Brain microvascular endothelial cell (primary cell): ENCODE results near the gene LRRIQ1.

Experiments
- DNase-seq: peaks from one replicate; pipeline ENCODE4 v3.0.0-alpha.2; 2020
- H3K27ac ChIP-seq: fragments of 250-450 bp; sonication (Bioruptor Pico); 2 replicates; pipeline ENCODE4 v1.5.1; 2020; ENCODE audit warnings: mild to moderate bottlenecking, moderate library complexity
- H3K27me3 ChIP-seq: fragments of 250-450 bp; sonication (Bioruptor Pico); replicated peaks from 2 replicates; pipeline ENCODE4 v1.5.1; 2020; ENCODE audit warnings: mild to moderate bottlenecking
- H3K36me3 ChIP-seq: fragments of 250-450 bp; sonication (Bioruptor Pico); replicated peaks from 2 replicates; pipeline ENCODE4 v1.5.1; 2020; ENCODE audit warnings: mild to moderate bottlenecking
- H3K4me3 ChIP-seq: 2 replicates; pipeline ENCODE4 v1.5.1; 2011; ENCODE audit warnings: low read depth, mild to moderate bottlenecking, control low read depth, low read length, moderate library complexity
- in situ Hi-C: cut with HindIII; loops from 2 replicates; pipeline ENCODE4 v1.10.0; 2017; ENCODE audit warnings: low sequenced_read_pairs, low pct_ligation_motif_present
- TF ChIP-seq, protein P1 (sequence below): IDR thresholded peaks from 2 replicates; pipeline ENCODE4 v1.5.1; 2011; ENCODE audit warnings: low read depth, mild to moderate bottlenecking, moderate library complexity, low read length, control low read depth, inconsistent platforms; ENCODE audit errors: missing control alignments

The LRRIQ1 gene

DNA sequence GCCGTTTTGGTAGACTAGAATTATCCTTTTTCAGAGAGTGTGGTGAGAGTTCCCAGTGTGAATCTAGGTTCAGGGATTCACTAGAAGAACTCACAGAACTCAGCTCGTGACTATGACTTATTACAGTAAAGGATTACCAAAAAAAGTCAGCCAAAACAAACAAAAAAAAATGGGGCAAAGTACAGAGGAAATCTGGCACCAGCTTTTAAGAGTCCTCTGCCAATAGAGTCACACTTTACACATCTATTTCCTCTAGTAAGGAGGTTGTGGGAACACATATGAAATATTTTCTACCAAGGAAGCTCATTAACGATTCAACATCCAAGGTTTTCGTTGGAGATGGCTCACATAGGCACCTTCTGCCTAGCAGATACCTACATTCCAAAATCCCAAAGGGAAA, 28.3 kb upstream of the LRRIQ1 start:
- in situ Hi-C loops: no loop called here
- DNase-seq: no peak
- no peaks in the 10 kb centered on the region for H3K36me3 ChIP-seq
- no peak overlapping the region for H3K27ac ChIP-seq
- TF ChIP-seq, protein P1, sequence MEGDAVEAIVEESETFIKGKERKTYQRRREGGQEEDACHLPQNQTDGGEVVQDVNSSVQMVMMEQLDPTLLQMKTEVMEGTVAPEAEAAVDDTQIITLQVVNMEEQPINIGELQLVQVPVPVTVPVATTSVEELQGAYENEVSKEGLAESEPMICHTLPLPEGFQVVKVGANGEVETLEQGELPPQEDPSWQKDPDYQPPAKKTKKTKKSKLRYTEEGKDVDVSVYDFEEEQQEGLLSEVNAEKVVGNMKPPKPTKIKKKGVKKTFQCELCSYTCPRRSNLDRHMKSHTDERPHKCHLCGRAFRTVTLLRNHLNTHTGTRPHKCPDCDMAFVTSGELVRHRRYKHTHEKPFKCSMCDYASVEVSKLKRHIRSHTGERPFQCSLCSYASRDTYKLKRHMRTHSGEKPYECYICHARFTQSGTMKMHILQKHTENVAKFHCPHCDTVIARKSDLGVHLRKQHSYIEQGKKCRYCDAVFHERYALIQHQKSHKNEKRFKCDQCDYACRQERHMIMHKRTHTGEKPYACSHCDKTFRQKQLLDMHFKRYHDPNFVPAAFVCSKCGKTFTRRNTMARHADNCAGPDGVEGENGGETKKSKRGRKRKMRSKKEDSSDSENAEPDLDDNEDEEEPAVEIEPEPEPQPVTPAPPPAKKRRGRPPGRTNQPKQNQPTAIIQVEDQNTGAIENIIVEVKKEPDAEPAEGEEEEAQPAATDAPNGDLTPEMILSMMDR: no peak
- no peaks in the 10 kb centered on the region for H3K27me3 ChIP-seq
- no peak overlapping the region for H3K4me3 ChIP-seq

DNA sequence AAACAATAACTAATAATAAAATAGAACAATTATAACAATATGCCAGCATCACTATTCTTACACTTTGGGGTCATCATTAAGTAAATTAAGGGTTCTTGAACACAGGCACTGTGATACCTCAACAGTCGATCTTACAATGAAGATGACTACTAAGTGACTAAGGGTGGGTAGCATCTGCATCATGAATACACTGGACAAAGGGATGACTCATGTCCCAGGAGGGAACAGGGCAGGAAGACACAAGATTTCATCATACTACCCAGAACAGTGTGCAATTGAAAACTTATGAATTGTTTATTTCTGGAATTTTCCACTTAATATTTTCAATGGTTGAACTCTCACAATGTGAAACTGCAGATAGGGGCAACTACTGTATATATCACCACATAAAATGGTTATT, 19.7 kb upstream of the LRRIQ1 start:
- in situ Hi-C loops: no loop called here
- Histone ChIP-seq H3K27ac (peak overlapping the region; percentile 44), H3K27me3 (no peaks in the 10 kb centered on the region), H3K4me3 (no peak overlapping the region), H3K36me3 (no peaks in the 10 kb centered on the region)
- TF ChIP-seq, protein P1: no peak
- DNase-seq: peak; percentile 95

DNA sequence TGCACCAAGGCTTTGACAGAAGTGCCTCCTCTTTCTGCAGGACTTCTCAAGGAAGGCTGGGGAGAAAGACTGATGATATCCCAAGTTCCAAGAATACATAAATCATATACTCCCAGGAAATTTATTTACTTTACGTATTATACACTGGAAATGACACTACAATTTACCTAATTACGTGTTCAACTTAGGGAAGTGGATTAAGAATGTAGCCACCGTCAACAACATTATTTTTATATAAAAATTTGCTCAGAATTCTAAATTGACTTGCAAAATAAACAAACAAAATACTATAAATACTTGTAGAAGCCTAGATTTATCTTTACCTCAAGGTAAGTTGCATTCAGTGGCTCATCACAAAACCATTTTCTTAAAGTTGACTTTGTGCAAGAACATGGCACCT, 19.0 kb upstream of the LRRIQ1 start:
- in situ Hi-C loops: no loop called here
- no peaks in the 10 kb centered on the region for H3K36me3 ChIP-seq
- TF ChIP-seq, protein P1: no peak
- H3K4me3 ChIP-seq: no peak overlapping the region
- no peak for DNase-seq
- no peaks in the 10 kb centered on the region for H3K27me3 ChIP-seq
- peak overlapping the region; percentile 43 for H3K27ac ChIP-seq

DNA sequence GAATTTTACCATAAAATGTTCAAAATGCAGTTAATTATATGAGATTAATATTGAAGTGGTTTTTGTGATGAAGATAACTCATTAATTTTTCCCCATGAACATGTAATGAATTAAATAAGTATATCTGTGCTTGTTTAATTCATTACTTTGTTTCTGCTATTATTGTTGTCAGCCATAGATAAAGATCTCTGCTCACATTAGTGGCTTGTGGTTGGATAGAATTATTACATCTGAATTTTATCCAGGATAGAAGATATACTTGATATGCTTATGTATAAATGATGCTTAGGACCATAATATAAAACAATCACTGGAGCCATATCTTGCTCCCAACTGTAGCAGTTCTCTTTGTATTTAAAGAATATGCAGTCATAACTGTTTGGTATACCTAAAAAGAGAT, 18.5 kb upstream of the LRRIQ1 start:
- Histone ChIP-seq H3K4me3 (no peak overlapping the region), H3K27me3 (no peaks in the 10 kb centered on the region), H3K36me3 (no peaks in the 10 kb centered on the region), H3K27ac (no peak overlapping the region)
- in situ Hi-C loops: no loop called here
- TF ChIP-seq, protein P1: no peak
- no peak for DNase-seq

DNA sequence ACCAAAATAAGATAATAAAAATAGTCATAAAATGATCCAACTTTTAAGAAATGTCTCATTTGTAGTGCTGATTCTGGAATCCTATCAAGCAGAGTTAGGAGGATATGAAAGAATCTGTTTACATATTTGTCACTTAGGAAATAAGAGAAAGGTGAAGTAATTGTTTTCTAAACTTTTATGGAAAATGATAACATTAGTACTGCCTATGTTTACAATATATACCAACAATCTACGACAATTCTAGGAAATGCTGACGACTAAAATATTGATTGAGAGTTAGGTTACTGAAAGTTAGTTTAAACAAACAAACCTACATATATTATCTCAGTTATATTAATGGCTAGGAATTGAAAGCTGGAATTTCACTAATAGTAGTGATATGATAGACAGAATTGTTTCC, 18.1 kb upstream of the LRRIQ1 start:
- no peak for DNase-seq
- Histone ChIP-seq H3K27ac (no peak overlapping the region), H3K4me3 (no peak overlapping the region), H3K27me3 (no peaks in the 10 kb centered on the region), H3K36me3 (no peaks in the 10 kb centered on the region)
- TF ChIP-seq, protein P1: no peak
- in situ Hi-C loops: no loop called here

DNA sequence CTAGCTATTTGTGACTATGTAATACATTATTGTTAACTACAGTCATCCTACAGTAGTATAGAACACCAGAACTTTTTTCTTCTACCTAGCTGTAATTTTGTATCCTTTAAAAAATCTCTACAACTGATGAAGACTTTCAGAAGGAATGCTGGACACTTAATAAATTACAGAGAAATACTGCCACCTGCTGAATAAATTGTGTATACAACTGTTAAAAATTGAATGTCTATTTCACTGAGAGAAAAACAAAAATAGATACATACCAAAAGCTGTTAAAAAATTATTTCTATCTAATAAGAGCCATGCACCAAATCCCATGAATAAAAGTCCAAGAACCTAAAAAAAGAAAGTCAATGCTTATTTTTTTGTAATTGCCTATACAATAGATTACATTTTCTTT, 6.7 kb upstream of the LRRIQ1 start:
- no peak for DNase-seq
- in situ Hi-C loops: no loop called here
- TF ChIP-seq, protein P1: peak; percentile 7
- Histone ChIP-seq H3K27ac (no peak overlapping the region), H3K27me3 (no peaks in the 10 kb centered on the region), H3K36me3 (no peaks in the 10 kb centered on the region), H3K4me3 (no peak overlapping the region)
